SU-DHL-6 (cell line): ENCODE measurements around the gene CHKA.

ENCODE experiments used
- H2AFZ ChIP-seq: fragments of 200-600 bp; sonication (generic); 2 replicates; pipeline ENCODE4 v1.6.1; 2014; ENCODE audit warnings: low read depth, mild to moderate bottlenecking, moderate library complexity, mixed read lengths, antibody characterized with exemption, low read length; ENCODE audit not compliant: severe bottlenecking
- H3F3A ChIP-seq: fragments of 200-600 bp; shearing (Covaris generic); 2 replicates; pipeline ENCODE4 v1.6.0; 2016; ENCODE audit warnings: antibody characterized with exemption, mild to moderate bottlenecking; ENCODE audit not compliant: insufficient read depth
- H3K27ac ChIP-seq: fragments of 200-600 bp; sonication (generic); 2 replicates; pipeline ENCODE4 v1.5.1; 2016; ENCODE audit warnings: low read depth, mild to moderate bottlenecking, low read length, moderate library complexity, mixed read lengths
- H3K27me3 ChIP-seq: fragments of 200-600 bp; sonication (generic), shearing (Covaris generic); 2 replicates; pipeline ENCODE4 v1.6.0; 2014; ENCODE audit warnings: mild to moderate bottlenecking, low read length
- H3K36me3 ChIP-seq: fragments of 200-600 bp; sonication (generic); 2 replicates; pipeline ENCODE4 v1.6.1; 2014; ENCODE audit warnings: mild to moderate bottlenecking, low read length, mixed read lengths
- H3K4me2 ChIP-seq: fragments of 300-600, 200-600 bp; shearing (Covaris generic), sonication (generic); 2 replicates; pipeline ENCODE4 v1.6.0; 2014; ENCODE audit warnings: low read length, low read depth, mild to moderate bottlenecking; ENCODE audit not compliant: poor library complexity, severe bottlenecking
- H3K4me3 ChIP-seq: fragments of 200-600 bp; sonication (generic); 2 replicates; pipeline ENCODE4 v1.5.1; 2014; ENCODE audit warnings: antibody characterized with exemption, low read length, mild to moderate bottlenecking, mixed read lengths; ENCODE audit not compliant: insufficient read depth, poor library complexity, severe bottlenecking
- H3K79me2 ChIP-seq: fragments of 200-600 bp; sonication (generic); 2 replicates; pipeline ENCODE4 v1.6.1; 2014; ENCODE audit warnings: mild to moderate bottlenecking, low read length, moderate library complexity; ENCODE audit not compliant: insufficient read depth
- H3K9ac ChIP-seq: fragments of 200-600 bp; sonication (generic); 2 replicates; pipeline ENCODE4 v1.7.0; 2014; ENCODE audit warnings: mild to moderate bottlenecking, low read length
- H3K9me2 ChIP-seq: fragments of 200-600 bp; sonication (generic); replicated peaks from 2 replicates; pipeline ENCODE4 v1.6.1; 2014; ENCODE audit warnings: low read length; ENCODE audit not compliant: insufficient read depth
- H3K9me3 ChIP-seq: fragments of 200-600 bp; sonication (generic); 2 replicates; pipeline ENCODE4 v1.6.1; 2014; ENCODE audit warnings: low read length, mixed read lengths; ENCODE audit not compliant: insufficient read depth
- H4K20me1 ChIP-seq: fragments of 200-600 bp; sonication (generic); 2 replicates; pipeline ENCODE4 v1.6.1; 2014; ENCODE audit warnings: low read depth, mild to moderate bottlenecking, antibody characterized with exemption, low read length, moderate library complexity, mixed read lengths
- CTCF ChIP-seq: fragments of 200-600 bp; sonication (generic); IDR thresholded peaks from one replicate; pipeline ENCODE4 v1.5.1; 2017; ENCODE audit warnings: antibody characterized with exemption, mild to moderate bottlenecking, low read length, moderate library complexity; ENCODE audit not compliant: insufficient read depth, poor library complexity, severe bottlenecking
- EZH2phosphoT487 ChIP-seq: fragments of 200-600 bp; sonication (generic), shearing (Covaris generic); conservative IDR thresholded peaks from 2 replicates; pipeline ENCODE4 v1.6.1; 2018; ENCODE audit warnings: mild to moderate bottlenecking, antibody characterized with exemption, low read length, moderate library complexity, mixed read lengths

Gene CHKA

GRCh38 chr11:68044898-68045351 is 76.3 kb downstream of the CHKA start:
- no peak overlapping the region for H3K9ac ChIP-seq
- H3K27ac ChIP-seq = no peak overlapping the region
- H3K27me3 ChIP-seq = no peaks in the 10 kb centered on the region
- H3F3A ChIP-seq = no peaks in the 10 kb centered on the region; the same call in 1 of the 2 replicates
- H3K9me3 ChIP-seq = no peaks in the 10 kb centered on the region
- H3K79me2 ChIP-seq = peaks cover 14% of the 10 kb centered on the region
- no peak overlapping the region for H2AFZ ChIP-seq
- H4K20me1 ChIP-seq = no peaks in the 10 kb centered on the region
- no peaks in the 10 kb centered on the region for H3K36me3 ChIP-seq
- H3K4me2 ChIP-seq = no peak overlapping the region
- H3K4me3 ChIP-seq = no peak overlapping the region
- TF ChIP-seq EZH2phosphoT487 (no peak), CTCF (no peak)
- H3K9me2 ChIP-seq = no peaks in the 10 kb centered on the region

- no peak for TF ChIP-seq CTCF
- TF ChIP-seq EZH2phosphoT487 = no peak
- Histone ChIP-seq H3K9me3 (no peaks in the 10 kb centered on the region), H2AFZ (no peak overlapping the region), H3K4me3 (no peak overlapping the region), H3K4me2 (no peak overlapping the region), H3K9me2 (no peaks in the 10 kb centered on the region), H3K27ac (no peak overlapping the region), H3F3A (no peaks in the 10 kb centered on the region; the same call in 1 of the 2 replicates), H4K20me1 (no peaks in the 10 kb centered on the region), H3K36me3 (no peaks in the 10 kb centered on the region), H3K9ac (no peak overlapping the region), H3K27me3 (no peaks in the 10 kb centered on the region), H3K79me2 (peaks cover 21% of the 10 kb centered on the region)
Observed at GRCh38 chr11:68044145-68044813, 76.9 kb downstream of the CHKA start.

GRCh38 chr11:68043349-68044144 is 77.6 kb downstream of the CHKA start:
- no peak for TF ChIP-seq CTCF
- no peak for TF ChIP-seq EZH2phosphoT487
- no peaks in the 10 kb centered on the region for H3K36me3 ChIP-seq

More at GRCh38 chr11:68043349-68044144, 77.6 kb downstream of the CHKA start:
- Histone ChIP-seq H3K4me2 (no peak overlapping the region), H3K9me3 (no peaks in the 10 kb centered on the region), H3K27ac (no peak overlapping the region), H3F3A (no peaks in the 10 kb centered on the region; the same call in 1 of the 2 replicates), H3K4me3 (no peak overlapping the region), H4K20me1 (no peaks in the 10 kb centered on the region), H3K27me3 (no peaks in the 10 kb centered on the region), H2AFZ (no peak overlapping the region), H3K79me2 (peaks cover 24% of the 10 kb centered on the region), H3K9me2 (no peaks in the 10 kb centered on the region), H3K9ac (no peak overlapping the region)
